ENCODE measurements around the gene OVOL2. TPM values are rescaled to one million over a fixed set of nuclear protein-coding genes. Genes with fewer than 3 reads are reported as not detected.

OVOL2 gene
- polyA plus RNA-seq, 1 donor from 2014 or later: not detected

DNA sequence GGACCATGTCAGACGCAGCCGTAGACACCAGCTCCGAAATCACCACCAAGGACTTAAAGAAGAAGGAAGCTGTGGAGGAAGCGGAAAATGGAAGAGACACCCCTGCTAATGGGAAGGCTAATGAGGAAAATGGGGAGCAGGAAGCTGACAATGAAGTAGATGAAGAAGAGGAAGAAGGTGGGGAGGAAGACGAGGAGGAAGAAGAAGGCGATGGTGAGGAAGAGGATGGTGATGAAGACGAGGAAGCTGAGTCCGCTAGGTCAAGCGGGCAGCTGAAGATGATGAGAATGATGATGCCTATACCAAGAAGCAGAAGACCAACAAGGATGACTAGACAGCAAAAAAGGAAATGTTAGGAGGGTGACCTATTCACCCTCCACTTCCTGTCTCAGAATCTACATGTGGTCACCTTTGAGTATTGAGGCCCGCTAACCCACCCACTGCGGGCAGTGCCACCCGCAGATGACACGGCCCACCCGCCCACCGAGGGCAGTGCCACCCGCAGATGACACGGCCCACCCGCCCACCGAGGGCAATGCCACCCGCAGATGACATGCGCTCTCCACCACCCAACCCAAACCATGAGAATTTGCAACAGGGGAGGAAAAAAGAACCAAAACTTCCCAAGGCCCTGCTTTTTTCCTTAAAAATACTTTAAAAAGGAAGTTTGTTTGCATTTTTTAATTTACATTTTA, 45.6 kb downstream of the OVOL2 start:
- H3K27ac Mint-ChIP-seq: peak overlapping the region in 1 of 3 donors; percentile 44

DNA sequence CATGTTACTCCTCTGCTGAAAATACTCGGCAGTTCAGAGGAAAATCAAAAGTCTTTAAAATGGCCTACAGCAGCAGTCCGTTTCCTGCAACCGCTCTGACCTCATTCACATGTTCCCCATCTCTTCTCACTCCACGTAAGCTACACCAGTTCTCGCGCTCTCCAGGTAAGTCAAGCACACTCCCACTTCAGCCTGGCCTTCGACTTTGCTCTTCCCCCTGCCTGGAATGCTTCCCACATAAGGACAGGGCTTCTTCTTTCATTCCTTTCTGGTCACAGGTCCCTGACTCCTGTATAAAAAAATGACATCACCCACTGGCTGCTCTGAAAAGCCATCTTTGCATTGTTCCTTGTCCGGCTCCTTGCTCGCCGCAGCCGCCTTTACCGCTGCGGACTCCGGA, 46.2 kb downstream of the OVOL2 start:
- Mint-ChIP-seq H3K27me3 (peaks cover 4% of the 10 kb centered on the region), H3K36me3 (no peaks in the 10 kb centered on the region), H3K27ac (peak overlapping the region in 1 of 3 donors; percentile 71), H3K9me3 (no peaks in the 10 kb centered on the region), H3K4me1 (peaks cover 0 to 3% (median 3%) of the 10 kb centered on the region in 3 donors), H3K4me3 (no peak overlapping the region)

More for the DNA sequence above, 45.6 kb downstream of the OVOL2 start:
- Mint-ChIP-seq H3K4me3 (no peak overlapping the region), H3K4me1 (peaks cover 0 to 3% (median 3%) of the 10 kb centered on the region in 3 donors), H3K27me3 (peaks cover 4% of the 10 kb centered on the region), H3K36me3 (no peaks in the 10 kb centered on the region), H3K9me3 (no peaks in the 10 kb centered on the region)

- Mint-ChIP-seq H3K36me3 (no peaks in the 10 kb centered on the region), H3K4me1 (peaks cover 7 to 15% (median 14%) of the 10 kb centered on the region in 3 donors), H3K4me3 (no peak overlapping the region), H3K9me3 (no peaks in the 10 kb centered on the region), H3K27ac (no peak overlapping the region), H3K27me3 (peaks cover 4% of the 10 kb centered on the region)
These were observed 48.6 kb downstream of the OVOL2 start for GRCh38 chr20:18009116-18009515.

GRCh38 chr20:18007534-18008292, 50.0 kb downstream of the OVOL2 start:
- H3K27ac Mint-ChIP-seq: peak overlapping the region in 1 of 3 donors; percentile 59

GRCh38 chr20:18006684-18007083, 51.0 kb downstream of the OVOL2 start:
- Mint-ChIP-seq H3K4me3 (no peak overlapping the region), H3K27ac (no peak overlapping the region), H3K9me3 (no peaks in the 10 kb centered on the region), H3K36me3 (no peaks in the 10 kb centered on the region), H3K27me3 (peaks cover under 1% of the 10 kb centered on the region), H3K4me1 (peaks cover 15 to 22% (median 22%) of the 10 kb centered on the region in 3 donors)

More at GRCh38 chr20:18007534-18008292, 50.0 kb downstream of the OVOL2 start:
- H3K36me3 Mint-ChIP-seq: no peaks in the 10 kb centered on the region
- peaks cover 4% of the 10 kb centered on the region for H3K27me3 Mint-ChIP-seq
- no peak overlapping the region for H3K4me3 Mint-ChIP-seq
- H3K9me3 Mint-ChIP-seq: no peaks in the 10 kb centered on the region
- H3K4me1 Mint-ChIP-seq: peaks cover 15 to 22% (median 22%) of the 10 kb centered on the region in 3 donors

DNA sequence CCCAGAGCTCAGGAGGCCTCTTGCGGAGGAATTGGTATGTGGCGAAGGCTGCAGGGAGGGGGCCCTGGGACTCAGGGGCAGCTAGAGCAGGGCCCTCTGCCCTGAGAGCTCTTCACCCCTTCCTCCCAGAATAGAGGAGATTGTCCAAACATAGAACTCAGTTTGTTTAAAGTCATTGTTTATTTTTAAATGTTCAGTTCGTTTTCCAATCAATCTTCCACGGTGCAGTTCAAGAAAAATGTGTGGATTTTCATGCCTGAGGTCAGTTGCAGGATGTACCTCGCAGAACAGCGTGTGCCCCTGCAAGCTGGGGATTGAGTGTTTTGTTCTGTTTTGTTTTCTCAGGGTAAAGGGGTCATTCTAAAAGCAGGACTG, 51.7 kb downstream of the OVOL2 start:
- no peaks in the 10 kb centered on the region for H3K36me3 Mint-ChIP-seq
- H3K4me3 Mint-ChIP-seq: no peak overlapping the region
- no peak overlapping the region for H3K27ac Mint-ChIP-seq
- no peaks in the 10 kb centered on the region for H3K27me3 Mint-ChIP-seq
- peaks cover 15 to 22% (median 19%) of the 10 kb centered on the region in 3 donors for H3K4me1 Mint-ChIP-seq
- H3K9me3 Mint-ChIP-seq: no peaks in the 10 kb centered on the region

GRCh38 chr20:18005170-18005989, 52.3 kb downstream of the OVOL2 start:
- peaks cover 15 to 22% (median 19%) of the 10 kb centered on the region in 3 donors for H3K4me1 Mint-ChIP-seq
- no peaks in the 10 kb centered on the region for H3K9me3 Mint-ChIP-seq
- no peaks in the 10 kb centered on the region for H3K36me3 Mint-ChIP-seq
- peak overlapping the region; percentile 3 to 85 (median 48) for H3K4me3 Mint-ChIP-seq
- no peaks in the 10 kb centered on the region for H3K27me3 Mint-ChIP-seq
- H3K27ac Mint-ChIP-seq: peak overlapping the region; percentile 9 to 76 (median 21)

DNA sequence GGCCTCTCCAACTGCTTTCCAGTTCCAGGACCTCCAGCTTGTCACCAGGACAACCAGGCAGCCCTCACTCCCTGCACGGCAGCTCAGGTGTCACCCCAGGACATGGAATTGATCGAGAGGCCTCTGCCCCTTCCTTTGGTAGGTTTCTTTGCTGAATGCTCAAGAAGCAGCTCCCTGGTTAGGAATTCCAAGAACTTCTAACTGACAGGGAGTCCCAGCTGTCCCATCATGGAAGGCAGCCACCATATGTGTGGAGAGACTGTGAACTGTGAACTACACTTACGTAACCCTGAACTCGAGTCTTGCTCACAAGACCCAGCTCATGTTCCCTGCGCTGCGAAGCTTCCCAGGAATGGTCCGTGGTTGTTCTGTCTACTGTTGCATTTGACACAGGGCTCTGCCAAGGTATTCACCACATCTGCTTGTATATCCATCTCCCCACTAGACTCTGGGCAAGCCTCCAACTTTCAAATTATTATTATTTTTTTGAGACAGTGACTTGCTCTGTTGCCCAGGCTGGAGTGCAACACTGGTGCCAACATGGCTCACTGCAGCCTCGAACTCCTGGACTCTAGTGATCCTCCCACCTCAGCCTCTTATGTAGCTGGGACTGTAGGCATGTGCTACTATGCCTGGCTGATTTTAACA, 53.2 kb downstream of the OVOL2 start:
- Mint-ChIP-seq H3K27ac (peak overlapping the region in 1 of 3 donors; percentile 63), H3K9me3 (no peaks in the 10 kb centered on the region), H3K4me3 (no peak overlapping the region), H3K4me1 (peaks cover 15 to 22% (median 19%) of the 10 kb centered on the region in 3 donors), H3K27me3 (no peaks in the 10 kb centered on the region), H3K36me3 (no peaks in the 10 kb centered on the region)

GRCh38 chr20:18003897-18004296, 53.8 kb downstream of the OVOL2 start:
- H3K4me3 Mint-ChIP-seq: peak overlapping the region in 3 of 4 donors; percentile 16 to 24 (median 23)
- no peaks in the 10 kb centered on the region for H3K36me3 Mint-ChIP-seq
- peaks cover 15 to 22% (median 19%) of the 10 kb centered on the region in 3 donors for H3K4me1 Mint-ChIP-seq
- H3K9me3 Mint-ChIP-seq: no peaks in the 10 kb centered on the region
- H3K27ac Mint-ChIP-seq: peak overlapping the region; percentile 63 to 91 (median 67)
- no peaks in the 10 kb centered on the region for H3K27me3 Mint-ChIP-seq

DNA sequence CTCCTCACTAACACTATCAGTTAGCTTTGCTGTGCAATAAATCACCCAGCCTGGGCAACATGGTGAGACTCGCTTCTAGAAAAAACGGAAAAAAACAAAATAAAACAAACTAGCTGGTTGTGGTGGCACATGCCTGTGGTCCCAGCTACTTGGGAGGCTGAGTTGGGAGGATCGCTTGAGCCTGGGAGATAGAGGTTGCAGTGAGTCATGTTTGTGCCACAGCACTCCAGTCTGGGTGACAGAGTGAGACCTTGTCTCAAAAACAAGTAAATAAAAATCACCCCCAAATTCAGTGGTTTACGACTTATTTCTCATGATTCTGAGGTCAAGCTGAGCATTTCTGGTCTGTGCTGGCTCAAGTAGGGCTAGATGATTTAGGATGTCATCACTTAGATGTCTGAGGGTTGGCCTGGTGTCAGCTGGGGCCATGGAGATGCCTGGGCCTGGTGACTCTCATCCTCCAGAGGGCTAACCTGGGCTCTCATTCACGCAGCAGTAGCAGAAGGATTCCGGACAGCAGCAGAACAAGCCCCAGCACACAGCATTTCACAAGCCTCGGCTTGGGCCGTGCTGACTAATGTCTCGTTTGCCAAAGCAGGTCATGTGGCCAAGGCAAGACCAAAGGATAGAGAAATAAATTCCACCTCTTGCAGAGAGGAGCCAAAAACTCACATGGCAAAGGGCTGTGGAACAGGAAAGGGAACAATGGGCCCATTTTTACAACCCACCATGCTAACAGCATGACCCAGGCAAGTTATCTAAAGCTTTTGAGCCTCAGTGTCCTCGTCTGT, 56.4 kb downstream of the OVOL2 start:
- no peaks in the 10 kb centered on the region for H3K9me3 Mint-ChIP-seq
- H3K4me3 Mint-ChIP-seq: no peak overlapping the region
- peaks cover 2% of the 10 kb centered on the region for H3K27me3 Mint-ChIP-seq
- peak overlapping the region in 1 of 3 donors; percentile 86 for H3K27ac Mint-ChIP-seq
- H3K4me1 Mint-ChIP-seq: peaks cover 16 to 22% (median 20%) of the 10 kb centered on the region in 3 donors
- H3K36me3 Mint-ChIP-seq: no peaks in the 10 kb centered on the region

DNA sequence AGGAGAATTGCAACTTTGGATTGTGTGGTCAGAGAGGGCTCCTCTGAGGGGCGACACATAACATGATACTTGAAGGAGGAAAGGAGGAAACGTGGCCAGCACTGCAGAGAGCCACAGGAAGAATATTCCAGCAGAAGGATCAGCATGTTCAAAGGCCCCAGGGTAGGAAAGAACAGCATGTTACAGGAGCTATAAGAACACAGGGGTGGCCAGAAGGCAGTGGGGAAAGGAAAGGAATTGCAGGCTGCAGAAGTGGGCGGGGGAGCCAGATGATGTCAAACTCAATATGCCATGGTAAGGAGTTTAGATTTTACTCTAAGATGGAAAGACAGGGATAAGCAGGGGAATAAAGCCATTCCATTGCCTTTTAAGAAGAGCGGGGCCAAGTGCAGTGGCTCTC, 58.1 kb downstream of the OVOL2 start:
- H3K36me3 Mint-ChIP-seq: no peaks in the 10 kb centered on the region
- H3K4me1 Mint-ChIP-seq: peaks cover 13 to 16% (median 14%) of the 10 kb centered on the region in 3 donors
- no peak overlapping the region for H3K27ac Mint-ChIP-seq
- H3K9me3 Mint-ChIP-seq: no peaks in the 10 kb centered on the region
- peaks cover 2% of the 10 kb centered on the region for H3K27me3 Mint-ChIP-seq
- peak overlapping the region in 1 of 4 donors; percentile 9 for H3K4me3 Mint-ChIP-seq

- Mint-ChIP-seq H3K4me3 (no peak overlapping the region), H3K27me3 (peaks cover 2% of the 10 kb centered on the region), H3K9me3 (no peaks in the 10 kb centered on the region), H3K36me3 (no peaks in the 10 kb centered on the region), H3K27ac (no peak overlapping the region), H3K4me1 (peaks cover 6 to 9% (median 6%) of the 10 kb centered on the region in 3 donors)
These were observed 59.3 kb downstream of the OVOL2 start for GRCh38 chr20:17998446-17998845.

DNA sequence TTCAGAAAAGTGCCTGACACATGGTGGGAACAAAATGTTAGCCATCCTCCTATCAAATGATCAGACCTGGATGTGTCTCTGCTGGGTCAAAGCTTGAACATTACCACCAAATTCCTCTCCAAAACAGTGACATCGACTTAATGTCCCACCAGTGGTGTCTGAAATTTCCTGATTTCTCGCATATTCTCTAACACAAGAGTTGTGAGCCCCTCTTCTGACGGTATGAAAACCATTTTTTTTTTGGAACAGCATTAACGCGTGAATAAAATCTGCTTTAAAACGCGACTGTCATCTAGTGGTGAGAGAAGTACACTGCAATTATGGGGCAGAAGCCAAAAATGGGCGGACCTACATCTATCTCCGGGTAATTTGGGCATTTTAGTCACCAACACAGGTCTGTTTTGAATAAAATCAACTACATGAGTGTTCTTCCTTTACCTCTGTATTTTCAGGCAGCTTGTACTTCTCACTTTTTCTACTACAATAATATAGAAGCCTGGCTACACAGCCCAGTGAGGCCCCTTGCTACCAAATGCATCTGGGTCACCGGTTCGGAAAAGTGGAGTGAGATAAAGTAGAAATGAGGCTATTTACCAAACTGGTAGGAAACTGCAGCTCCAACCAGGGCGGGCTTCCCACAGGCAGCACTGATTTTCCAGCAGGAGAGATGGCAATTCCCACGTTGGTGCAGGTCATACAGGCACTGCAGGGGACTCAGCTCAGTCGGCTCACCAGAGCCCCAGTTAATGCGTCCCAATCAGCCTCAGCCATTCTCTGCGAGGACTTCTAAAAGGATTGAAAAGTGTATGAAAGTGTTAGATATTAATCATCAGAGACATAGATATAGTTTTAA, 61.5 kb downstream of the OVOL2 start:
- Mint-ChIP-seq H3K27me3 (peaks cover 2% of the 10 kb centered on the region), H3K4me3 (peak overlapping the region in 1 of 4 donors; percentile 28), H3K36me3 (peaks cover 1% of the 10 kb centered on the region), H3K9me3 (no peaks in the 10 kb centered on the region), H3K4me1 (peaks cover 7 to 16% (median 9%) of the 10 kb centered on the region in 3 donors), H3K27ac (no peak overlapping the region)

Data from IgD-negative memory B cell (primary cell).